A549 (cell line): ENCODE measurements around the gene FKBP1A.

Experiments used
- CEBPB ChIP-seq, 2 experiments: fragments of >200 bp in 1 of 2; sonication (Bioruptor Twin) in 1 of 2; formaldehyde crosslinking in 1 of 2; IDR thresholded peaks; 2 replicates each; pipeline ENCODE4 v1.6.1; 2012 to 2016
- CHD2 ChIP-seq: fragments of 150-350 bp; IDR thresholded peaks from 2 replicates; pipeline ENCODE4 v1.6.1; 2014; ENCODE audit warnings: low read length; ENCODE audit not compliant: partially characterized antibody
- CTCF ChIP-seq: fragments of >200 bp; sonication (Bioruptor Twin); formaldehyde crosslinking; IDR thresholded peaks from 3 replicates; pipeline ENCODE4 v1.5.1; 2016
- EP300 ChIP-seq, 2 experiments: fragments of >200 bp; sonication (Bioruptor Twin); formaldehyde crosslinking; IDR thresholded peaks; 2 replicates in 1 of 2; 3 replicates in 1 of 2; pipeline ENCODE4 v1.6.1; 2016 to 2017
- HDAC2 ChIP-seq: fragments of 200-600 bp; sonication (generic); IDR thresholded peaks from 2 replicates; pipeline ENCODE4 v1.6.1; 2016
- JUN ChIP-seq, 2 experiments: fragments of >200 bp; sonication (Bioruptor Twin); formaldehyde crosslinking; IDR thresholded peaks; 2 replicates in 1 of 2; 3 replicates in 1 of 2; pipeline ENCODE4 v1.6.1; 2016 to 2017
- JUNB ChIP-seq: fragments of >200 bp; sonication (Bioruptor Twin); formaldehyde crosslinking; IDR thresholded peaks from 2 replicates; pipeline ENCODE4 v1.6.1; 2016
- MAX ChIP-seq: IDR thresholded peaks from 2 replicates; pipeline ENCODE4 v1.6.1; 2012
- MYC ChIP-seq: IDR thresholded peaks from 2 replicates; pipeline ENCODE4 v1.6.1; 2012; ENCODE audit warnings: mild to moderate bottlenecking, inconsistent platforms, low read length, improper control_type of control experiment, borderline replicate concordance
- POLR2A ChIP-seq: IDR thresholded peaks from 2 replicates; pipeline ENCODE4 v1.6.1; 2012; ENCODE audit warnings: mild to moderate bottlenecking, low read length
- POLR2AphosphoS2 ChIP-seq: conservative IDR thresholded peaks from 2 replicates; pipeline ENCODE4 v1.6.1; 2012; ENCODE audit warnings: low read length, improper control_type of control experiment, inconsistent platforms
- RFX5 ChIP-seq: fragments of 450-650 bp; IDR thresholded peaks from 2 replicates; pipeline ENCODE4 v1.7.1; 2014; ENCODE audit warnings: antibody characterized with exemption, mild to moderate bottlenecking, moderate library complexity
- ZFP36 ChIP-seq: fragments of 450-650 bp; IDR thresholded peaks from 2 replicates; pipeline ENCODE4 v1.6.1; 2014; ENCODE audit warnings: borderline replicate concordance; ENCODE audit not compliant: partially characterized antibody

DNA sequence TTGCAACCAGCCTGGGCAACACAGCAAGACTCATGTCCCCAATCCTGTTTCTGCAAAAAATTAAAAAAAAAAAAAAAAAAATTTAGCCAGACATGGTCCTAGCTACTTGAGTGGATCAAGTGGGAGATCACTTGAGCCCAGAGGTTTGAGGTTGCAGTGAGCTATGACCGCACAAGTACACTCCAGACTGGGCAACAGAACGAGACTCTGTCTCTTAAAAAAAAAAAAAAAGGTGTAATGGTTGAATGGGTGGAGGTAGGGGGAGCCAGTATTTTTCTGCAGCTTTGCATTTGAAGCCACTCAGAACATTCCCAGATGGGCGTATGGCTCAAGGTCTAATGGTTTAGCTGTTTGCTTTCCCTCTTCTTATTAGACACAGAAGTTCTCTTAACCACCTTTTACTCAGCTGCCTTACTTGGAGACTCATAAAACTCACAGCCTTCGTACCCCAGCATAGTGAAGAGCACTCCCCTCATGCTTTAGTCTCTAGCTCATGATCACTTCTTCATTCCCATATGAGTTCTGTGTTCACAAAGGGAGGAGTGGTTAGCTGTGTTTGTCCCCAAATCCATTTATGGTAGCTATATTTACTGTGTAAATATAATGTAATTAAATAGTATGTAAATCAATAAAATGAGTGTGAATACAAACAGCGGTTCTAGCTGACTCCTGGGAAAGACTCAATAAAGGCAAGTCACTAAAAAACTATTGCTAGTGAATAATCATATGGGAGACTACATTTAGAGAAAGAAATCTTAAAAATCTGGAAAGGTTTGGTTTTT lies 9.0 kb downstream of the FKBP1A start:
- TF ChIP-seq CTCF (no peak), POLR2A (no peak), RFX5 (no peak), MAX (no peak), JUNB (no peak), ZFP36 (no peak), MYC (no peak), CEBPB (IDR thresholded peaks at IDR 0.05) (no peak), CHD2 (no peak), HDAC2 (no peak), JUN (IDR thresholded peaks at IDR 0.05) (no peak), POLR2AphosphoS2 (no peak), EP300 (IDR thresholded peaks at IDR 0.05) (no peak)
